Activated CD8-positive, alpha-beta memory T cell treated with anti-CD3 and anti-CD28 coated beads, Interleukin-2, amount 10 ng/mL, durations not matched to agents 7 days and 5 days (primary cell): ENCODE results near the gene GSG1L. TPM values are rescaled to one million over a fixed set of nuclear protein-coding genes. Genes with fewer than 3 reads are reported as not detected.

Experiments
- ATAC-seq: fragments of 150-1000 bp; cut with Tn5 transposase; one replicate; pipeline ENCODE4 v1.10.0; 2021; ENCODE audit warnings: moderate library complexity
- CTCF ChIA-PET: fragments of 350-600 bp; sonication (Branson Sonifier 250); formaldehyde crosslinking; loops from one replicate; lab custom pipeline; 2021; ENCODE audit warnings: antibody characterized with exemption; lab: Charles Lee
- DNase-seq: peaks from one replicate; pipeline ENCODE4 v3.0.0-alpha.2; 2020
- H3K27ac Mint-ChIP-seq: one replicate; pipeline ENCODE4 v1.8.0; 2021; ENCODE audit warnings: mild to moderate bottlenecking, mixed read lengths
- H3K27me3 Mint-ChIP-seq: one replicate; pipeline ENCODE4 v1.8.0; 2021; ENCODE audit warnings: mixed read lengths
- H3K36me3 Mint-ChIP-seq: one replicate; pipeline ENCODE4 v1.8.0; 2021; ENCODE audit warnings: mild to moderate bottlenecking, mixed read lengths
- H3K4me1 Mint-ChIP-seq: one replicate; pipeline ENCODE4 v1.8.0; 2021; ENCODE audit warnings: mixed read lengths
- H3K4me3 Mint-ChIP-seq: one replicate; pipeline ENCODE4 v1.8.0; 2021; ENCODE audit warnings: mild to moderate bottlenecking, moderate library complexity, mixed read lengths
- H3K9me3 Mint-ChIP-seq: one replicate; pipeline ENCODE4 v1.8.0; 2022; ENCODE audit warnings: low read depth, mixed read lengths
- total RNA-seq, 2 experiments: library from RNA; stranded (reverse); gene quantifications; one replicate each; pipeline ENCODE4 v1.2.3, GENCODE V29; 2021

Gene GSG1L
- total RNA-seq, 2 experiments from 2014 or later: not detected

DNA sequence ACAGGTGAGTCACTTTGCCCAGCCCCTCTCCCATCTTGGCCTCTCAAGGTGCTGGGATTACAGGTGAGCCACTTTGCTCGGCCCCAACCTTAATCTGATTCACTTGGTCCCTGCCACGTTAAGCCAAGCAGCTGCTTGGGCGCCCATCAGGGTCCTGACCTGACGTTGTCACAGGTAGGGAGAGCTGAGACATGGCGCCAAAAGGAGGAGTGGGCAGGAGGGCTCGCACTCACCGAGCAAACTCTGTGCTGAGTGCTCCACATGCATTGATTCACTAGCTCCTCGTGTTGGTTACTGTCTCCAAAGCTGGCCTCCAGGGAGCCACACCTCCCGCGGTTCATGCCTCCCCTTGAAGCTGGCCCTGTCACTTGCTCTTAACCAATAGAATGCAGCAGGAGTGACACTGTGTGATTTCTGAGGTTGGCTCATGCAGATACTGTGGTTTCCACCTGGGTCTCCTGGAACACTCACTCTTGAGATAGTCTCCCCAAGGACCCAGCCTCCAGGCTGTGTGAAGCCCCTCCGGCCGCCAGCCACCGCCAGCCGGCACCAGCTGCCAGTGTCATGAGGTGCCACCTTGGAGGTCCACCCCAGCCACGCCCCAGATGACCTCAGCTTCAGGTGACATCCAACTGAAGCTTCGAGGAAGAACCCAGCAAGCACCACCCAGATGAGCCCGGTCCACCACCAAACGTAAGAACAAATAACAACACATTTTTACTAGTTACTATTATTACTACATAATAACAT, 223.0 kb downstream of the GSG1L start:
- no peak for ATAC-seq
- Mint-ChIP-seq H3K27ac (no peak overlapping the region), H3K9me3 (no peaks in the 10 kb centered on the region), H3K36me3 (no peaks in the 10 kb centered on the region), H3K4me1 (no peaks in the 10 kb centered on the region), H3K27me3 (peaks cover 25% of the 10 kb centered on the region), H3K4me3 (no peak overlapping the region)
- no peak for DNase-seq
- CTCF ChIA-PET: no interaction called here

GRCh38 chr16:27839419-27839818, 224.1 kb downstream of the GSG1L start:
- Mint-ChIP-seq H3K4me3 (no peak overlapping the region), H3K27ac (no peak overlapping the region), H3K27me3 (peaks cover 36% of the 10 kb centered on the region), H3K4me1 (no peaks in the 10 kb centered on the region), H3K36me3 (no peaks in the 10 kb centered on the region), H3K9me3 (no peaks in the 10 kb centered on the region)
- DNase-seq (no peak), ATAC-seq (no peak)
- CTCF ChIA-PET: no interaction called here

- Mint-ChIP-seq H3K4me1 (no peaks in the 10 kb centered on the region), H3K4me3 (no peak overlapping the region), H3K9me3 (no peaks in the 10 kb centered on the region), H3K27me3 (peaks cover 33% of the 10 kb centered on the region), H3K27ac (no peak overlapping the region), H3K36me3 (no peaks in the 10 kb centered on the region)
- DNase-seq (no peak), ATAC-seq (no peak)
- CTCF ChIA-PET: no interaction called here
Measured at GRCh38 chr16:27838536-27839175, 224.9 kb downstream of the GSG1L start.

GRCh38 chr16:27829975-27830374, 233.5 kb downstream of the GSG1L start:
- Mint-ChIP-seq H3K9me3 (peaks cover 2% of the 10 kb centered on the region), H3K36me3 (no peaks in the 10 kb centered on the region), H3K27me3 (peaks cover 5% of the 10 kb centered on the region), H3K4me3 (no peak overlapping the region), H3K27ac (no peak overlapping the region), H3K4me1 (no peaks in the 10 kb centered on the region)
- DNase-seq (no peak), ATAC-seq (no peak)
- CTCF ChIA-PET: no interaction called here

- DNase-seq (no peak), ATAC-seq (no peak)
- Mint-ChIP-seq H3K27ac (no peak overlapping the region), H3K27me3 (no peaks in the 10 kb centered on the region), H3K4me1 (no peaks in the 10 kb centered on the region), H3K36me3 (no peaks in the 10 kb centered on the region), H3K4me3 (no peak overlapping the region), H3K9me3 (peaks cover 2% of the 10 kb centered on the region)
- CTCF ChIA-PET: no interaction called here
Measured at GRCh38 chr16:27828671-27829070, 234.8 kb downstream of the GSG1L start.

- Mint-ChIP-seq H3K4me1 (no peaks in the 10 kb centered on the region), H3K4me3 (no peak overlapping the region), H3K27ac (no peak overlapping the region), H3K9me3 (peaks cover 2% of the 10 kb centered on the region), H3K36me3 (no peaks in the 10 kb centered on the region), H3K27me3 (no peaks in the 10 kb centered on the region)
- no peak for DNase-seq
- CTCF ChIA-PET: interaction anchor here (0.9 kb wide), 1 partner anchor 243 kb away, joined by 3 read pairs; no protein-coding TSS in a partner anchor
- ATAC-seq: no peak
Measured at GRCh38 chr16:27827765-27828164, 235.7 kb downstream of the GSG1L start.

DNA sequence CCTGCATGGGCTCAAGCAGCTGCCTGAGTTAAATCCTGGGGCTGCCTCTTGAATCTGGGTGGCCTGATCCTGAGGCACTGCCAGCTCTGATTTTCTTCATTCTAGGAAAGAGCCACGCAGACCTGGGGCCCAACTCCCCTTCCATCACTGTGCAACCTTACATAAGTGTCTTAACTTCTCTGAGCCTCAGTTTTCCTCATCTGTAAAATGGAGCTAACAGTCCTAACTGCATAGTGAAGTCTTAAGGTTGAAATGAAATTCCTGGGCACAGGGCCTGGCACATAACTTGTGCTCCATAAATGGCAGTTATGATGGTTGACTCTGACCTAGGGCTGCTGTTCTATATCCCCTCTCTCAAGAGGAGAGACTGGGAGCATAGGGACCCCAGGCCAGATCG, 236.6 kb downstream of the GSG1L start:
- CTCF ChIA-PET: interaction anchor here (0.9 kb wide), 1 partner anchor 243 kb away, joined by 3 read pairs; no protein-coding TSS in a partner anchor
- no peaks in the 10 kb centered on the region for H3K27me3 Mint-ChIP-seq
- ATAC-seq (no peak), DNase-seq (no peak)
- H3K36me3 Mint-ChIP-seq: no peaks in the 10 kb centered on the region
- no peaks in the 10 kb centered on the region for H3K4me1 Mint-ChIP-seq
- H3K4me3 Mint-ChIP-seq: no peak overlapping the region
- H3K9me3 Mint-ChIP-seq: peaks cover 2% of the 10 kb centered on the region
- no peak overlapping the region for H3K27ac Mint-ChIP-seq

DNA sequence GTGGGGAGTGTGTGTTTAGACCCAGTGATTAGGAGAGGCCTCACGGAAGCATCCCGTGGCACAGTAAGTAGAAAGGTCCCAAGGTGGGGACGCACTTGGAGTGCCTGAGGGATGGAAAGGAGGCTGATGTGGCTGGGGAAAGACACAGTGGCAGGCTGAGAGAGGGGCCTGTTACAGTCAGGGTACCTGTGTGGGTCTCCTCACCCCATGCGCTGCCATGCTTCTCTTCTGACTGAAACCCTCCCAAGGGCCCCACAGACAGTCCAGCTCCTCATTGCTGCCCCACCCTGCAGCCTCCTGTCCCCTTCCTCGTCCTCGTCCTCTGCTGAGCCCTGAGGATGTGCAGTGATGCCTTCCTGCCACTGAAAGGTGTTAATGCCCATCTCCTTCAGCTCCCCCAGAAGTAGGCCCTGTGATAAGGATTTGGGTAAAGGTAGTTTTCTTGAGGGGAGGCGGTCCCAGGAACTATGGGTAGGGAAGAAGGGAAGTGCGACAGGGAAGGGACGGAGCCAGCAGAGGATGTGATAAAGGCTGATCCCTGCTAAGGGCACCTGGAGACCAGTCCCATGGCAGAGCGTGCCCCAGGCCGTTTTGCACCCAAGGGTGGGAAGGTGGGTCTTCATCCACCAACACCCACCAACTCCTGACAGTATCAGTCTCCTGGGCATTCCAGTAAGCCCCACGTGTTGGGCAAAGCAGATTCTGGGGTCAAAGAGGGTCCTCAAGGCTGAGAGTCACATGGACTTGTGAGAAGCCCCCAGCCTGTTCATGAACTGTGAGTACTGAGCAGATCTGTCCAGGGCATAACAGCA, 237.2 kb downstream of the GSG1L start:
- Mint-ChIP-seq H3K4me1 (no peaks in the 10 kb centered on the region), H3K27me3 (no peaks in the 10 kb centered on the region), H3K9me3 (peaks cover 2% of the 10 kb centered on the region), H3K27ac (no peak overlapping the region), H3K36me3 (no peaks in the 10 kb centered on the region), H3K4me3 (no peak overlapping the region)
- DNase-seq (no peak), ATAC-seq (no peak)
- CTCF ChIA-PET: no interaction called here

DNA sequence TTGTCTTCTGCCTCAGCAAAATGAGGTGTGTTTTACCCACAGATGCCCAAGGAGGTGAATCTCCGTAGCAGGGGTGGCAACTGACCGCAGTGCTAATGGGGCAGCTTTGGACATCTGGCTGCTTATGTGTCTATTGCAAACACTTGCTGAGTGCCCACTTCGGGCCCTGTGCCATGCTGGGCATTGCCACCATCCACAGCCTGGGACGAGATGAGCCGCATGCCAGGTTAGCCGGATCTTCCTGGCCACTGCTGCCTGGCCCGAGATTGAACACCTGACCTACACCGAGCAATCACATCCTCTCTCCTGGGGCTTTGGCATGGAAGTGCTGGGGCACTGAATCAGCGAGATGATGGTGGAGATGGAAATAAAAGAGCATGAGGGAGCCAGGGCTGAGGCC, 238.7 kb downstream of the GSG1L start:
- H3K36me3 Mint-ChIP-seq: no peaks in the 10 kb centered on the region
- H3K4me1 Mint-ChIP-seq: no peaks in the 10 kb centered on the region
- no peak overlapping the region for H3K27ac Mint-ChIP-seq
- DNase-seq: no peak
- CTCF ChIA-PET: no interaction called here
- H3K9me3 Mint-ChIP-seq: no peaks in the 10 kb centered on the region
- H3K4me3 Mint-ChIP-seq: no peak overlapping the region
- H3K27me3 Mint-ChIP-seq: no peaks in the 10 kb centered on the region
- no peak for ATAC-seq

GRCh38 chr16:27824006-27824405, 239.5 kb downstream of the GSG1L start:
- Mint-ChIP-seq H3K4me1 (no peaks in the 10 kb centered on the region), H3K9me3 (no peaks in the 10 kb centered on the region)
- CTCF ChIA-PET: no interaction called here

GRCh38 chr16:27823421-27823820, 240.1 kb downstream of the GSG1L start:
- CTCF ChIA-PET: no interaction called here
- no peaks in the 10 kb centered on the region for H3K36me3 Mint-ChIP-seq
- peaks cover 1% of the 10 kb centered on the region for H3K27me3 Mint-ChIP-seq
- H3K4me3 Mint-ChIP-seq: no peak overlapping the region
- DNase-seq: no peak
- H3K9me3 Mint-ChIP-seq: no peaks in the 10 kb centered on the region
- no peaks in the 10 kb centered on the region for H3K4me1 Mint-ChIP-seq
- H3K27ac Mint-ChIP-seq: no peak overlapping the region
- no peak for ATAC-seq

More at GRCh38 chr16:27824006-27824405, 239.5 kb downstream of the GSG1L start:
- Mint-ChIP-seq H3K27me3 (no peaks in the 10 kb centered on the region), H3K27ac (no peak overlapping the region), H3K4me3 (no peak overlapping the region), H3K36me3 (no peaks in the 10 kb centered on the region)
- ATAC-seq (no peak), DNase-seq (no peak)

GRCh38 chr16:27822996-27823395, 240.5 kb downstream of the GSG1L start:
- ATAC-seq: no peak
- Mint-ChIP-seq H3K27me3 (peaks cover 6% of the 10 kb centered on the region), H3K4me3 (no peak overlapping the region), H3K9me3 (no peaks in the 10 kb centered on the region), H3K36me3 (no peaks in the 10 kb centered on the region), H3K4me1 (no peaks in the 10 kb centered on the region), H3K27ac (no peak overlapping the region)
- CTCF ChIA-PET: no interaction called here
- no peak for DNase-seq

- CTCF ChIA-PET: no interaction called here
- DNase-seq (no peak), ATAC-seq (no peak)
- Mint-ChIP-seq H3K27ac (no peak overlapping the region), H3K4me3 (no peak overlapping the region), H3K4me1 (no peaks in the 10 kb centered on the region), H3K9me3 (no peaks in the 10 kb centered on the region), H3K27me3 (peaks cover 6% of the 10 kb centered on the region), H3K36me3 (no peaks in the 10 kb centered on the region)
Measured at GRCh38 chr16:27822529-27822928, 241.0 kb downstream of the GSG1L start.
